DOHH2 (cell line): ENCODE results near the gene ZFAND3.

Experiments used
- EZH2phosphoT487 ChIP-seq: fragments of 200-600 bp; sonication (generic); IDR thresholded peaks from 2 replicates; pipeline ENCODE4 v1.6.1; 2017; ENCODE audit warnings: borderline replicate concordance, mild to moderate bottlenecking, antibody characterized with exemption, low read length, moderate library complexity, mixed read lengths
- TF ChIP-seq, protein P1 (sequence below): fragments of 200-600 bp; sonication (generic); IDR thresholded peaks from one replicate; pipeline ENCODE4 v1.5.1; 2014; ENCODE audit warnings: antibody characterized with exemption, mild to moderate bottlenecking, low read depth, low read length; ENCODE audit not compliant: poor library complexity, severe bottlenecking

DNA sequence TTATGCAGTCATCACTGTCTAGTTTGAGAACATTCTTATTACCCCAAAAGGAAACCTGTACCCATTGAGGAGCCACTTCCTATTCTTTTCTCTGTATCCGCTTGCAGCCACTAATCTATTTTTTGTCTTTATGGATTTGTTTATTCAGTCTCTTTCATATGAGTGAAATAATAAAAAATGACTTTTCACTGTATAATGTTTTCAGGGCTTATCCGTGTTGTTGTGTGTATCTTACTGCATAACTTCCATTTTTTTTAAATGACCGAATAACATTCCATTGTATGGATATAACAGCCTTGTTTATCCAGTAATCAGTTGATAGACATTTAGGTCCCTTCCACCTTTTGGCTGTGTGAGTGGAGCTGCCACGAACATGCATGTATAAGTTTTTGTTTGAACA lies 86.6 kb downstream of the ZFAND3 start:
- TF ChIP-seq, protein P1, sequence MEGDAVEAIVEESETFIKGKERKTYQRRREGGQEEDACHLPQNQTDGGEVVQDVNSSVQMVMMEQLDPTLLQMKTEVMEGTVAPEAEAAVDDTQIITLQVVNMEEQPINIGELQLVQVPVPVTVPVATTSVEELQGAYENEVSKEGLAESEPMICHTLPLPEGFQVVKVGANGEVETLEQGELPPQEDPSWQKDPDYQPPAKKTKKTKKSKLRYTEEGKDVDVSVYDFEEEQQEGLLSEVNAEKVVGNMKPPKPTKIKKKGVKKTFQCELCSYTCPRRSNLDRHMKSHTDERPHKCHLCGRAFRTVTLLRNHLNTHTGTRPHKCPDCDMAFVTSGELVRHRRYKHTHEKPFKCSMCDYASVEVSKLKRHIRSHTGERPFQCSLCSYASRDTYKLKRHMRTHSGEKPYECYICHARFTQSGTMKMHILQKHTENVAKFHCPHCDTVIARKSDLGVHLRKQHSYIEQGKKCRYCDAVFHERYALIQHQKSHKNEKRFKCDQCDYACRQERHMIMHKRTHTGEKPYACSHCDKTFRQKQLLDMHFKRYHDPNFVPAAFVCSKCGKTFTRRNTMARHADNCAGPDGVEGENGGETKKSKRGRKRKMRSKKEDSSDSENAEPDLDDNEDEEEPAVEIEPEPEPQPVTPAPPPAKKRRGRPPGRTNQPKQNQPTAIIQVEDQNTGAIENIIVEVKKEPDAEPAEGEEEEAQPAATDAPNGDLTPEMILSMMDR, result no peak
- TF ChIP-seq EZH2phosphoT487, result no peak
